Loucy (cell line): ENCODE data around the gene CDK6.
"Not testable (repeated sequence)": the region's sequence is repeated elsewhere in the genome, so short reads cannot be mapped to it uniquely, and the experiment has no call there.

Experiments used
- H2AFZ ChIP-seq: fragments of 200-600 bp; sonication (generic); 2 replicates; pipeline ENCODE4 v1.6.0; 2016; ENCODE audit warnings: antibody characterized with exemption, mild to moderate bottlenecking, low read length, moderate library complexity
- H3F3A ChIP-seq: fragments of 200-600 bp; 2 replicates; pipeline ENCODE4 v1.6.0; 2016; ENCODE audit warnings: antibody characterized with exemption, low read depth, mild to moderate bottlenecking
- H3K27me3 ChIP-seq: fragments of 200-600 bp; sonication (generic); 2 replicates; pipeline ENCODE4 v1.6.1; 2014; ENCODE audit warnings: low read length, mild to moderate bottlenecking; ENCODE audit not compliant: insufficient read depth, poor library complexity, severe bottlenecking
- H3K36me3 ChIP-seq: fragments of 200-600 bp; sonication (generic); 2 replicates; pipeline ENCODE4 v1.6.1; 2016; ENCODE audit warnings: low read length; ENCODE audit not compliant: insufficient read depth
- H3K4me1 ChIP-seq: fragments of 200-600 bp; sonication (generic); 2 replicates; pipeline ENCODE4 v1.5.1; 2014; ENCODE audit warnings: low read length, mild to moderate bottlenecking; ENCODE audit not compliant: insufficient read depth, poor library complexity, severe bottlenecking
- H3K4me2 ChIP-seq: fragments of 200-600 bp; sonication (generic); 2 replicates; pipeline ENCODE4 v1.6.0; 2014; ENCODE audit warnings: antibody characterized with exemption, low read length, low read depth, mild to moderate bottlenecking; ENCODE audit not compliant: poor library complexity, severe bottlenecking
- H3K4me3 ChIP-seq: fragments of 200-600 bp; sonication (generic); 2 replicates; pipeline ENCODE4 v1.5.1; 2014; ENCODE audit warnings: low read length, mild to moderate bottlenecking, mixed read lengths; ENCODE audit not compliant: poor library complexity, severe bottlenecking
- H3K79me2 ChIP-seq: fragments of 200-600 bp; sonication (generic); 2 replicates; pipeline ENCODE4 v1.6.1; 2014; ENCODE audit warnings: low read length; ENCODE audit not compliant: insufficient read depth
- H3K9ac ChIP-seq: fragments of 200-600 bp; sonication (generic); 2 replicates; pipeline ENCODE4 v1.6.0; 2014; ENCODE audit warnings: mild to moderate bottlenecking, low read depth, low read length, moderate library complexity; ENCODE audit not compliant: poor library complexity, severe bottlenecking
- H3K9me2 ChIP-seq: fragments of 200-600 bp; sonication (generic); replicated peaks from 2 replicates; pipeline ENCODE4 v1.6.1; 2016; ENCODE audit warnings: low read depth, low read length, mixed read lengths
- H3K9me3 ChIP-seq: fragments of 200-600 bp; sonication (generic); 2 replicates; pipeline ENCODE4 v1.6.1; 2014; ENCODE audit warnings: mild to moderate bottlenecking, antibody characterized with exemption, low read length, low read depth; ENCODE audit not compliant: insufficient read depth
- H4K20me1 ChIP-seq: fragments of 200-600 bp; sonication (generic); 2 replicates; pipeline ENCODE4 v1.6.0; 2014; ENCODE audit warnings: antibody characterized with exemption, low read length, mild to moderate bottlenecking; ENCODE audit not compliant: insufficient read depth, poor library complexity, severe bottlenecking
- CTCF ChIP-seq: fragments of 200-600 bp; sonication (generic); conservative IDR thresholded peaks from 2 replicates; pipeline ENCODE4 v1.5.1; 2014; ENCODE audit warnings: mild to moderate bottlenecking, antibody characterized with exemption, low read length
- EZH2phosphoT487 ChIP-seq: fragments of 200-600 bp; IDR thresholded peaks from 2 replicates; pipeline ENCODE4 v1.6.1; 2018; ENCODE audit warnings: antibody characterized with exemption, mild to moderate bottlenecking, moderate library complexity, borderline replicate concordance

Gene CDK6

GRCh38 chr7:92608380-92609322 is 227.7 kb downstream of the CDK6 start:
- Histone ChIP-seq H3K9ac (no peak overlapping the region), H3K9me3 (no peaks in the 10 kb centered on the region), H2AFZ (no peak overlapping the region)

GRCh38 chr7:92606985-92607384 is 229.4 kb downstream of the CDK6 start:
- TF ChIP-seq CTCF (no peak), EZH2phosphoT487 (no peak)
- no peaks in the 10 kb centered on the region for H4K20me1 ChIP-seq
- H3K79me2 ChIP-seq: no peaks in the 10 kb centered on the region
- no peaks in the 10 kb centered on the region for H3K9me2 ChIP-seq
- H2AFZ ChIP-seq: no peak overlapping the region
- no peak overlapping the region for H3K4me3 ChIP-seq
- peaks cover 23% of the 10 kb centered on the region; the same call in 1 of the 2 replicates for H3F3A ChIP-seq
- H3K4me2 ChIP-seq: no peak overlapping the region
- H3K27me3 ChIP-seq: no peaks in the 10 kb centered on the region
- peaks cover 54% of the 10 kb centered on the region; the same call in 1 of the 2 replicates for H3K36me3 ChIP-seq
- H3K9me3 ChIP-seq: no peaks in the 10 kb centered on the region
- no peak overlapping the region for H3K9ac ChIP-seq
- no peaks in the 10 kb centered on the region for H3K4me1 ChIP-seq

More at GRCh38 chr7:92608380-92609322, 227.7 kb downstream of the CDK6 start:
- no peaks in the 10 kb centered on the region for H3K4me1 ChIP-seq
- TF ChIP-seq EZH2phosphoT487: no peak
- TF ChIP-seq CTCF: no peak
- H3K4me2 ChIP-seq: no peak overlapping the region
- H3F3A ChIP-seq: peaks cover 25% of the 10 kb centered on the region; the same call in 1 of the 2 replicates
- H3K36me3 ChIP-seq: peaks cover 71% of the 10 kb centered on the region; the same call in 1 of the 2 replicates
- no peaks in the 10 kb centered on the region for H4K20me1 ChIP-seq
- H3K79me2 ChIP-seq: no peaks in the 10 kb centered on the region
- no peak overlapping the region for H3K4me3 ChIP-seq
- H3K9me2 ChIP-seq: no peaks in the 10 kb centered on the region
- no peaks in the 10 kb centered on the region for H3K27me3 ChIP-seq

GRCh38 chr7:92604517-92604916 is 231.9 kb downstream of the CDK6 start:
- H3K9me3 ChIP-seq, H3K27me3 ChIP-seq, H3K79me2 ChIP-seq, H3K9ac ChIP-seq, H4K20me1 ChIP-seq, H3K9me2 ChIP-seq, H3K4me1 ChIP-seq, H3K4me3 ChIP-seq, H2AFZ ChIP-seq, H3K4me2 ChIP-seq: not testable (repeated sequence)
- H3F3A ChIP-seq: peaks cover 17% of the 10 kb centered on the region; the same call in 1 of the 2 replicates
- peaks cover 33% of the 10 kb centered on the region; the same call in 1 of the 2 replicates for H3K36me3 ChIP-seq
